Glomerular visceral epithelial cell (primary cell): ENCODE measurements around the gene GRN.

Source experiments
- DNase-seq: peaks from one replicate; pipeline ENCODE4 v3.0.0-alpha.2; 2016; ENCODE audit errors: extremely low spot score

The GRN gene

GRCh38 chr17:44344939-44345453 is at the start of gene GRN:
TSS of gene GRN (plus strand) at chr17:44345302. CDS start at chr17:44349165, 3,863 bp downstream.
- DNase-seq: peak; percentile 98

GRCh38 chr17:44297975-44298374 is 47.1 kb upstream of the GRN start:
- DNase-seq: no peak

- no peak for DNase-seq
These were observed 40.5 kb upstream of the GRN start for GRCh38 chr17:44304651-44305050.

- peak; percentile 47 for DNase-seq
These were observed 37.5 kb upstream of the GRN start for GRCh38 chr17:44307387-44308186.

GRCh38 chr17:44308320-44308818 is 36.7 kb upstream of the GRN start, which contains the start of gene RUNDC3A:
TSS of gene RUNDC3A (plus strand) at chr17:44308601. CDS start at chr17:44308833, 232 bp downstream.
- DNase-seq: peak; percentile 87

- no peak for DNase-seq
These were observed 36.2 kb upstream of the GRN start for GRCh38 chr17:44308865-44309264.

GRCh38 chr17:44309472-44309871 is 35.6 kb upstream of the GRN start:
- no peak for DNase-seq

GRCh38 chr17:44310188-44310587 is 34.9 kb upstream of the GRN start:
- no peak for DNase-seq

- DNase-seq: no peak
These were observed 34.3 kb upstream of the GRN start for GRCh38 chr17:44310609-44311376.

GRCh38 chr17:44311562-44312181 is 33.4 kb upstream of the GRN start:
- DNase-seq: no peak

- DNase-seq: no peak
These were observed 32.6 kb upstream of the GRN start for GRCh38 chr17:44312396-44313104.

- DNase-seq: no peak
These were observed 31.1 kb upstream of the GRN start for GRCh38 chr17:44314031-44314430.

GRCh38 chr17:44314524-44314868 is 30.6 kb upstream of the GRN start:
- no peak for DNase-seq

GRCh38 chr17:44314869-44315661 is 30.0 kb upstream of the GRN start:
- DNase-seq: peak; percentile 35

GRCh38 chr17:44315760-44316731 is 29.1 kb upstream of the GRN start:
- no peak for DNase-seq

GRCh38 chr17:44317545-44317944 is 27.6 kb upstream of the GRN start:
- no peak for DNase-seq

- DNase-seq: no peak
These were observed 26.8 kb upstream of the GRN start for GRCh38 chr17:44318077-44318892.

GRCh38 chr17:44320066-44320465 is 25.0 kb upstream of the GRN start:
- no peak for DNase-seq
